ENCODE measurements around the gene RWDD3.

RWDD3 gene, protein sequence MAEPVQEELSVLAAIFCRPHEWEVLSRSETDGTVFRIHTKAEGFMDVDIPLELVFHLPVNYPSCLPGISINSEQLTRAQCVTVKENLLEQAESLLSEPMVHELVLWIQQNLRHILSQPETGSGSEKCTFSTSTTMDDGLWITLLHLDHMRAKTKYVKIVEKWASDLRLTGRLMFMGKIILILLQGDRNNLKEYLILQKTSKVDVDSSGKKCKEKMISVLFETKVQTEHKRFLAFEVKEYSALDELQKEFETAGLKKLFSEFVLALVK

DNA sequence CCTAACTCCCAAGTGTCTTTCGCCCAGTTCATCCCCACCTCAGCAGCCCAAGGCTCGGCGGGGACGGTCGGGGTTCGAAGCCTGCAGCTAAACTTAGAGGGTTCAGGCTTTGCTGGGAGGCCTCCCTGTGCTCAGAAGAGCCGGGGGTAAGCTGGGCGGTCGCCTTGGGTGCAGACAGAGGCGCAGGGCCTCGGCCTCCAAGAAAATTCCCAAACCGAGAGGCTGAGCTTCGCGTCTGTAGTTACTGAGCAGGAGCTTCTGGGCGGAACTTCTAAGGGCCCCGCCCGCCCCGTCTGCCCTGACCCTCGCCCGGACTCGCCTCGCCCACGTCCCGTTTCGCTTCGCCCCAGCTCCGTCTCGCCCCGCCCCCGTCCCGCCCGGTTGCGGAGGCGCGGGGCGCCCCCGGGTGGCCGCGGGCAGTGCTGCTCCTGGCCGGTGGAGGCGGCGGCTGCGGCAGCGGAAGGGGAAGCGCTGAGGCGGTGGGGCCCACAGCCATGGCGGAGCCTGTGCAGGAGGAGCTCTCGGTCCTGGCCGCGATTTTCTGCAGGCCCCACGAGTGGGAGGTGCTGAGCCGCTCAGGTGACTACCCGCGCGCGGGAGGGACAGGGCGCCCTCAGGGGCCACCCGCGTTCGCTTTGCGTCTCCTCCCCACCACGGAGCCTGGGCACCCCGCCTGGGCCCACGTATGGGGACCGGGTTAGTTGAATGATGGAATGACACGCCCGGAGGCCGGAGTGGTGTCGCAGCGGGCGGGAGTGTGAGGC is at the start of gene RWDD3:
Gene RWDD3 (plus strand): TSS at position 474 of the 764 bp plus-strand sequence. CDS start 21 bp downstream, at position 495.
- DNase-seq (ENCODE audit: low spot score) = peak; percentile 83

DNA sequence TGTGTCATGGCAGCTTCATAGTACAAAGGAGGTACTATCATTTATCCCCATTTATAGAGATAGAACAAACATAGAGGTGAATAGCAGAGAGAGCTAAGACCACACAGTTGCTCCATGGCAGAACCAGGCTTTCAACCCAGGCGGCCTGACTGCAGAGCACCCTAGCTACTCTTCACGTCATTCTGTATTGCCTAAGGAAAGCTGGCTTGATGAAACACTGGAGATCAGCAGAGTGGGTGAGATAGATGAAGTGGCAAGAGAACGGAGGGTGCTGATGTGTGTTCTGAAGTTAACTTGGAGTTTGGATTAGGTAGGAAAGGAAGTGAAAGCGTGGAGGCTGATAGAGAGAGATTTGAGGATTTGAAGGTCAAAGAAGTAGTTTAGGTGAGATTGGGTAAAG is 47.9 kb upstream of the RWDD3 start:
- no peak for DNase-seq (ENCODE audit: low spot score)

DNA sequence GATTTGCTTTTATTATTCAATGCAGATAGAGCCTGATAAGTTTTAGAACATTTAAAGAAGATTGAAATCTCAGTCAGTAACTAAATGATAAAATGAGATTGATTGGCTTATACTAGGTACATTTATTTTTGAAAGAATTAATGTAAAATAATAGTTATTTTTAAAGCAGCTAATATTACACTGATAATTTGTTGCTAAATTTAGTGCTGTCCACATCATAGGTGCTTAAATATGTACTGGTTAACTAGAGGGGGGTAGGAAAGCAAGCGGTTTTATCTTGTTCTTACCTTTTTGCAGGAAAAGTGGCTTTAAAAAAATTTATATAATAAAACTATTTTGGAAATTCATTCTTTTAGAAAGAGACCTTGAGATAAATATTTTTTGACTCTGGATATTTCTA is 40.4 kb upstream of the RWDD3 start:
- DNase-seq (ENCODE audit: low spot score) = no peak

DNA sequence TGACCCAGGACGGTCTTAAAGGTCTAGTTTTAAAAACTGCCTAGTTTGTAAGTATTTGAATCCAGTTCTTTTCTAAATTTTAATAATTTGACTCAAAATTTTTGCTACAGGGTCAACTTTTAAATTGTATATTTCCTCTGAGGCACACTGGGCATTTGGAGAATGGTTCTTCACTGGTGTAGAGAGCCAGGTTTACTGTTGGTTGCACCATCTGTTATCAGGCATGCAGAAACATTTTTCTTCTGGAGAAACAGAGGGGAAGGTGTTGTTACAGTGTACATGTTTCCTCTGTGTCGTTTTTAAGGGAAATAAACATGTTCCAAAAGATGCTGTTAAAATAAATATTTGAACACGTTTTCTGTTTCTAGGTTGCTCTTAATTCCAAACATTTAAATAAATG is 39.0 kb upstream of the RWDD3 start:
- DNase-seq (ENCODE audit: low spot score) = peak; percentile 88

DNA sequence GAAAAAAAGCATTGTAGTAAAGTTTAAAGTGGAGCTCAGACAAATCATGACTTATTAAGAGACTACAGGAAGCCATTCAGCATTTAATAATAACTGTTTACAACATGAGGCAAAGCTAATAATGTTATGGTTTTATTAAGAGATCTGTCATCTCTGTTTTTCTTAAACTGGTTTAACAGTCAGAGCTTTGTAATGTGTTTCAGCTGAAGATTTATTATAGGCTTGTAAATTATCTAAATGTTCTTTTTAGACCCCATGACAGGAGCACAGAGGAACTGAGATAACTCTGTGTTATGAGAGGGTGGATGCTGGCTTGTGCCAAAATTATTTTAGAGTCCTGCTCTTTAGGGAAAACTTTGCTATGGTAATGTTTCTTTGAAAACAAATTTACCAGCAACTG is 38.0 kb upstream of the RWDD3 start:
- no peak for DNase-seq (ENCODE audit: low spot score)

DNA sequence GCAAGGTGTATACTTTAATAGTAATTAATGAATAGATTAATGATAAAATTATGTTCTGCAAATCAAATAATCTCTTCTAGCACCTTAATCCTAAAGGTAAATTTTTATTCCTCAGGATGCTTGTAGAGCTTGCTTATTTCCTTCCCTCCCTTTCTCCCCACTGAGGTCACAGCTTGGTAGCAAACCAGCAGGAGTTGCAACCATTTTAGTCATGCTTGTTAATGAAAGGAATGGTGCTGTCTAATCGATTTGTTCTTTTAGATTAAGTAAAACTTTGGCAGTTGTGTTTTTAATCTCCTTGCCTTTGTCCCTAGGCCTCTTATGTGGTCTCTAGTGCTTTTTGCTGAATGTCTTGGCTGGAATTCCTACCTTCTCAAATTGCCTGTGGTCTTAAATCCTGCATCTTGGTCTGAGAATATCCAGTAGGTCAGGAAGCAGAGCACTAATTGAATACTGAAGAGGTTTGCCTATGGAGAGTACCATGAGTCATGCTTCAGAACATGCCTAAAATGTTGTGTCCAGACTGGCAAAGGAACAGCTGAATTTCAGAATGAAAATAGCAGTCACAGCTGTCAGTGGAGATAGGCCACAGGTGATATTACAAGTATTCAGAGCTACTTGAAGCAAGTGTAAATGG is 36.3 kb upstream of the RWDD3 start:
- DNase-seq (ENCODE audit: low spot score) = peak; percentile 51

DNA sequence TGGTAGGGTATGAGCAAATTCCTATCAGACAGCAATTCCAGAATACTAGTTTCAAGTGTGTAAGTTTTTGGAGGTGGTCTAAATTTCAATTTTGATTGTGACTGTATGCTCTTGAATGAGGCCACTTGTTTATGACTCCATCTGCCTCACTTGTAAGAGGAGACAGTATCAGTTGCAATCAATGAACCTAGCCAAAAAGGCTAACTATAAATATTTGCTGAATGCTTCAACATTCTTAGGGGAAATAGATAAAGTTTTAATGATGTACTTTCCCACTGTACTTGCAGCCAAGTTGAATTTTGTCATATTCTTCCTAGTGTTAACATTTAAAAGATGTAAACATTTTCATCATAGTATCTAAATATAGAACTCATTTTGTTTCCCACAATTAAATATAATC is 32.1 kb upstream of the RWDD3 start:
- DNase-seq (ENCODE audit: low spot score) = no peak

DNA sequence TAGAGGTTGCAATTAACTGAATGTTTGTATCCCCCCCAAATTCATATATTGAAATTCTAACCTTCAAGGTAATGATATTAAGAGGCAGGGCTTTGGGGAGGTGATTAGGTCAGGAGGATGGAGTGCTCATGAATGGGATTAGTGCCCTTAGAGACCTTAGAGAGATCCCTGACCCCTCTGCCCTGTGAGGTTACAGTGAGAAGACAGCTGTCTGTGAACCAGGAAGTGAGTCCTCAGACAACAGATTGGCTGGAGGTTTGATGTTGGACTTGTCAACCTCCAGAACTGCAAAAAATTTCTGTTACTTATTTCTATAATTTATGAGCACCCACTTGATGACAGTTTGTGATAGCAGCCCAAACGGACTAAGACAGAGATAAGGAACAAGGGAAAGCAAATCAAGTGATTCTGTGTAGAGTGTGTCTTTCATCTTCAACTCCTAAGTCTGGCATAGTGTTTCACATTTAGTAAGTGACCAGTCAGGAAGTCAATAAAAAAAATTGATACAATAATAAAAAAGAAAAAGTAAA is 30.0 kb upstream of the RWDD3 start:
- no peak for DNase-seq (ENCODE audit: low spot score)

DNA sequence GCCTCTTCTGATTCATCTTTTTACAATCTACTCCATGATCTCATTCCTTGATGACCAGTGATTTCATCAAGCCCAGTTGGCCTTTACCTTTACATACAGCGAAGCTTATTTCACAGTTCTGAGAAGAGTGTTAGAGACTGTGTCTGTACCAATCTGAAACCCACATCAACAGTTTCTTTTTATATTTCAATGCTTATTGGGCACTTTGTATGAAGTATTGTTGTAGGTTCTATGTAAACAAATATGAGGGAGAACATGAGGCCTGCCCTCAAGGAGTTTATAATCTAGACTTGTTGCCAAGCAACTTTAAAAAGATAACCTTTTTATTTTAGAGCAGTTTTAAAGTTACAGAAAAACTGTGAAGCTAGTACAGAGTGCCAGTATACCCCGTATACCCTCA is 27.5 kb upstream of the RWDD3 start:
- no peak for DNase-seq (ENCODE audit: low spot score)

DNA sequence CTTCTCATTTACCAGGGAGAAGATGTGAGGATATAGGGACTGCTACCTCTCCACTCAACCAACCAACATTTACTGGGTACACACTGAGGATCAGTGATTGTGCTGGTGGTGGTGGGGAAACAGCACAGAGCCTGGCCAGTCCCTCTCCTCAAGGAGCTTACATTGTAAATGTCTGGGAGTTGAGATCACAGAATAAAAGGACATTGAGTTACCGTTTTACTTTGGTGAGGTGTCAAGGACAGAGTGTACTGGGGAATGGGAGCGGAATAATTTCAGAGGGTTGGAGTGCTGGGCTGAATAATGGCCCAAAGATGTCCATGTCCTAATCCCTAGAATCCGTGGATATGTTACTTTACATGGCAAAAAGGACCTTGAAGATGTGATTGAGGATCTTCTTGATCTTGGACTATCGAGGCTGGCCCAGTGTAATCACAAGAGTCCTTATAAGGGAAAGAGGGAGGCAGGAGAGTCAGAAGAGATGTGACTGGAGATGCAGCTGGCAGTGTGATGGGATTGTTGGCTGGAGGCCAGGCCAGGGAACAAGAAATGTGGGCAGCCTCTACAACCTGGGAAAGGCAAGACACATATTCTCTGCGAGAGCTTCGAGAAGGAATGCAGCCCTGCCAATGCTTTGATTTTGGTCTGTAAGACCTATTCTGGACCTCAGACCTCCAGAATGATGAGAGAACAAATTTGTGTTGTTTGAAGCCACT is 26.6 kb upstream of the RWDD3 start:
- peak; percentile 57 for DNase-seq (ENCODE audit: low spot score)

DNA sequence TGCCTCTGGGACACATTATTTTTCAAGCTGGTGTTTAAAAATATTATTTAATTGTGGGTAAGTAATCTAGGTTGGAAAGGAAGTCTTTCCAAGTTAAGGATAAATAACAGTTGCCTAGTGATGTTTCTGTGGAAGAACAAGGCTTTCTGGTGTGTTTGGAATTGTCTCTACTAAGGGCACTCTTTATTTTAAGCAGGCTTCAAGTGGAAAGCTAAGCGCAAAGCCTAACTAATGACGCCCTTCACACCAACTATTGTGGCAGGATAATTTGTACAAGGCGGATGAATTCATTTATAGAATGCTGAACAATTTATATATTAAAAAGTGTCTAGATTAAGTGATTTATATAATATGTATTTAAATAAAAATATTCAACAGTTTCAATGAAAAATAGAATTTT is 25.1 kb upstream of the RWDD3 start:
- no peak for DNase-seq (ENCODE audit: low spot score)

DNA sequence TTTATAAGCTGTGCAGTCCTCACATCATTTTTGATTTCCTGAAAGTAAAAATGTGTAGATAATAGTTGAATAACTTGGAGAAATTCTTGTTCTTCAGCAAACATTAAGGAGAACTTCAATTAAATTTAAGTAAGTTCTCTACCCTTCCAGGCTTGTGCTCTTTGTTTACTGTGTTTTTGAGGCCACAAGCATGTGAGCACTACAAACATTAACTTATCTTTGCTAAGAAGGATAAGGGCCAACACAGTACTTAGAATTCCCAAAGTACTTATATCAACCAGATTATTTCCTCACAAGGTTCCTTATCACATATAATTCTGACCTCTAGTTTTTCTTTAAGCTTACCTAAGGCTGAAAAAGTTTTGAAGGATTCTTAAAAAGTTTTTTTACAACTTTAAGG is 24.7 kb upstream of the RWDD3 start:
- DNase-seq (ENCODE audit: low spot score) = no peak

DNA sequence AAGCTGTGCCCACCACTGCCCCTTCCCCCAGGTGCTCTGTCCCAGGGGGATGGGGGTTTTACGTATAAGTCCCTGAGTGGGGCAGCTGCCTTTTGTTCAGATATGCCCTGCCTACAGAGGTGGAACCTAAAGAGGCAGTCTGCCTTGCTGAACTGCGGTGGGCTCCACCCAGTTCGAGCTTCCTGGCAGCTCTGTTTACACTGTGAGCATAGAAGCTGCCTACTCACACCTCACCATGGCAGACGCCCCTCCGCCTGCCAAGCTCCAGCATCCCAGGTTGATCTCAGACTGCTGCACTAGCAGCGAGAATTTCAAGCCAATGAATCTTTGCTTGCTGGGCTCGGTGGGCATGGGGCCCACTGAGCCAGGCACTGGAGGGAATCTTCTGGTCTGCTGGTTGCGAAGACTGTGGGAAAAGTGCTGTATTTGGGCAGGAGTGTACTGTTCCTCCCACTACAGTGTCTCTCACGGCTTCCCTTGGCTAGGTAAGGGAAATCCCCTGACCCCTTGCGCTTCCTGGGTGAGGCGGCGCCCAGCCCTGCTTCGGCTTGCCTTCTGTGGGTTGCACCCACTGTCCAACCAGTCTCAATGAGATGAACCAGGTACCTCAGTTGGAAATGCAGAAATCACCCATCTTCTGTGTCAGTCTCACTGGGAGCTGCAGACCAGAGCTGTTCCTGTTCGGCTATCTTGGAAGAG is 17.6 kb upstream of the RWDD3 start:
- no peak for DNase-seq (ENCODE audit: low spot score)

DNA sequence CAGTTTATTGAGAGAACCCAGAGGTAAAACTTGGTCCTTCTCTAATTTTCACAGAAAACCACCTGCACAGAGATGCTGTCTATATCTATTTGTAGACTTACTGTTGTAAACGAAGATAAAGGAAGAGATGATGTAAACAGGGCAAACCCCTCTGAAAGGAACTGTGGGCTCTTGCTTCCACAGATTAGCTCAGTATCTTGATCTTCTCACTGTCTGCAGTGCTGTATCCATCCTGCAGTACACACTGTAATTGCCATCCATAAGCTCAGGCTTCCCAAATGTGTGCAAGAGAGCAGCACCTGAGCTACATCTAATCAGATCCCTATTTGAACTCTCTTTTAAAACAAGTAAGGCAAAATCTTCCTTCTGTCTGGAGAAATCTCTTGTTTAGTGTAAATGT is 16.6 kb upstream of the RWDD3 start:
- no peak for DNase-seq (ENCODE audit: low spot score)

DNA sequence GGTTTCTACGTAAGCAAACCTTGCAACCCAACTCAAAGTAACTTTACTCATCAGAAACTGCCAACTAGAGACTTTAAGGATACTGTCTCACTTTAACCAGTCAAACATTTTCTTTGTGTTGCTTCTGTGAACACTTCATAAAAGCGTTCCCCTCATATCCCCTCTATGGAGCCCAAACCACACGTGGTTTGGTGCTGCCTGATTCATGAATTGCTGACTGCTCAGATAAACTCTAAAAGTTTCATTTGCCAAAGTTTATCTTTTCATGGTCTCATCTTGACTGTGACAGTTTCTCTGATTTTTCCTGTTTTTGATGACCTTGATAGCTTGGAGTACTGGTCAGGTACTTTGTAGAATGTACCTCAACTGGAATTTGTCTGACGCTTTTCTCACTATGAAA is 14.6 kb upstream of the RWDD3 start:
- DNase-seq (ENCODE audit: low spot score) = no peak

DNA sequence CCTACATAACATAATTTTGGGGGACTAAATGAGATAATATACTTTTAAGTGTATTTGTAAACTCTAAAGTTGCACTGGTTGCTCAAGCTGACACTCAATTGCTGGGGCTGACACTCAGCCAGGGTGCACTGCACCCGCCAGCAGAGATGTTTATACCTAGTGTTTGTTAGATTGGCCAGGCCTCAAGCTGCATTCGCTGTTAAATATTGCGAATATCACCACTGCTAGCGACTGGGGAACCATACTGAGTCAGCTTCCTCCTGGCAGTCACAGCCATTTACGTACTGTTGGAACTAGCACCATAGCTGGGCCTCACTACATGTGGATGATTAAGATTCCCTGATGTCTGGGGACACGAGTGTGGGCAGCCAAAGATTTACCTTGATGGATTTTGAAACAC is 12.7 kb upstream of the RWDD3 start:
- no peak for DNase-seq (ENCODE audit: low spot score)

DNA sequence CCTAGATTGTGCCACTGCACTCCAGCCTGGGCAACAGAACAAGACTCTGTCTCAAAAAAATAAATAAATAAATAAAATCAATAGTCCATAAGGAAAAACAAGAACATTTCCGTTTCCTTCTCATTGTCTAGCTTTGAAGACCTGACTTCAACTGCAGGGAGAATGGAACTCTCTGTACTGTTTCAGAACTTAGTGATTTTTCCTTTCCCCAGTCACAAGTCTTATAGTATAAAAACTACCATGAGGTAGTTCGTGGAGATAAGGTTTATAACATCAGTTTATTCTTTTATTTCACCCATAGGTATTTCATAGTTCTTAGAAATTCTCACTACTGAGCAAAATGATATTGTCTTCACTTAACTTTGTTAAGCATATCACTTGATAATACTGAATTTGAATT is 11.4 kb upstream of the RWDD3 start:
- no peak for DNase-seq (ENCODE audit: low spot score)

DNA sequence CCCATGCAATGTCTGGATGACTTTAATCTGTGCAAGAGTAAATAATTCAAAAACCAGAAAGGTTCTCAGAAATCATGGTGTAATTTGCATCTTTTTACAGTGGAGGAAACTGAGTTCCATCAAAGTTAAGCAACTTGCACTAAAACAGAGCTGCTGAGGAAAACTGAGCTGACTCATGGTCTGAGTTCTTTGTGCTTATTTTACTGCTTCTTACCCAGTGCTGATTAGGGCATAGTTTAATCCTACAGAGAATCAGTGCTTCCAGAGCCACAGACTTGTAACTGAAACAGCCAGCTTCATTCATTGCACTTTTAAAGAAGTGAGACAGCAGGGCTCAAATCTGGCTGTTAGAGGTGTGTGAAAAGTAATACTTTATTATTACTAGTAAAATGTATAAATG is 10.9 kb upstream of the RWDD3 start:
- DNase-seq (ENCODE audit: low spot score) = no peak

DNA sequence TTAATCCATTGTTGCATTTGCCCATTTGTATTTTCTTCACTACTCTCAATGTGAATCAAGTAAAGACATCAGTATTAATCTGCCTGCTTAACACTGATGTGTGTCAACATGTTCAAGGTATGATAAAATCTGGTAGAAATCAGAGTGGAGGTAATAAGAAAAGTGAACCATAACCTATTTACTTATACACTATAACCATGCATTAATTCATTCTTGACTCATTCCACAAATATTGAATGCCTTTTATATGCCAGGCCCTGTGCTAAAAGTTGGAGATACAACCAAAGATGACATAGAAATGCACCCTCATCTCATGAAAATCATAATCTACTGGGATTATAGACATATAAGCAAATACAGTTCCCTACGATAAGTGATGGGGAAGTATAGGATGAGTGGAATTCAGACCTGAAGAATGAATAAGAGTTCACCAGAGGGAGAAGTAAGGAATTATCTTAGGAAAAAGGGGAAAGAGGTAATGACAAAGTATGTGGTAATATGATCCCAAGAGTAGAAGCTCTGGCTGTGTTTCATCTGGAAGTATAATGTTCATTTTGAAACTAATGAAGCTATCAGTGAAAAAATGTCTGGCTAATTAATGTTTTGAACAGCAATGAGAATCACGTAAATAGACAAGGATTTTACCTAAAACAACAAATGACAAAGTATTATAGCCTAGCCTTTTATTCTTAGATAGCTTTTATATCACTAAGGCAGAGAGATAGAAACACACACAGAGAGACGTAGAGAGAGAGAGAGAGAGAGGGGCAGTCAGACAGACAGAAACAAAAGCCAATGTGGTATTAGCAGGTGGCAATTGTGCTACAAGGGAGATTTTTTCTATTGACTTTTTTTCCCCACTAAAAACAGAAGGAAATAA is 7.0 kb upstream of the RWDD3 start:
- no peak for DNase-seq (ENCODE audit: low spot score)

DNA sequence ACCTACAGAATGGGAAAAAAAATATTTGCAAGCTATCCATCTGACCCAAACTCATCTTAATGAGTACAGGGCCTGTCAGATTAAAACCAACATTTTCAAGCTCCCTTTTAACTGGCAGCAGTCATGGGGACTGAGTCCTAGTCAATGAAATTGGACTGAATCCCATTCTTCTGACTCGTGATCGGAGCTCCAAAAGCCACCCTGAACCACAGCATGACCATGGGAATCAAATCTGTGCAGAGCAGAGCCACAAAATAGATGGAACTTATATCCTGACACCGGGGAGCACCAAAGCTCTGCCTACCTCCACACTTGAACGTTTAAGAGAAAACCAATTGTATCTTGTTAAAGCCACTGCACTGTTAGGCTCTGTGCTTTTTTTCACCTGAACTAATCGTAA is 5.0 kb upstream of the RWDD3 start:
- DNase-seq (ENCODE audit: low spot score) = no peak

DNA sequence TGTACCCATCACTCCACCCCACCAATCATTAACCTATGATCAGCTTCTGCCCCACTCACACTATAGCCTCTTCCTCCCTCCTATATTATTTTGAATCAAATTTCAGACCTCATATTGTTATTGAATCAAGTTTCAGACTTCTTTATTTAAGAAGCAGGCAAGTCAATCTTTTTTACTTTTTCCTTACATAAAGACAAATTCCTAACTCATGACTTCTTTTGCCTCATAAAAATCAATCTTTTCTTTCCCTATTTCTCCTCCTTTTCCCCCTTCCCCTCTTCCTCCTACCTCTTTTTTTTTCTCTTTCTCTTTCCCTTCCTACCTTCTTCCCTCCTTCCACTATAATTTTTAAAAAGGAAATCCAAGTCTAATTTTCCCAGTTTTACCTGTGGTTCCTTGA is 4.3 kb upstream of the RWDD3 start:
- no peak for DNase-seq (ENCODE audit: low spot score)
